ENCODE data around the gene PGBD2.
"Not testable (repeated sequence)": the region's sequence is repeated elsewhere in the genome, so short reads cannot be mapped to it uniquely, and the experiment has no call there.

The PGBD2 gene

DNA sequence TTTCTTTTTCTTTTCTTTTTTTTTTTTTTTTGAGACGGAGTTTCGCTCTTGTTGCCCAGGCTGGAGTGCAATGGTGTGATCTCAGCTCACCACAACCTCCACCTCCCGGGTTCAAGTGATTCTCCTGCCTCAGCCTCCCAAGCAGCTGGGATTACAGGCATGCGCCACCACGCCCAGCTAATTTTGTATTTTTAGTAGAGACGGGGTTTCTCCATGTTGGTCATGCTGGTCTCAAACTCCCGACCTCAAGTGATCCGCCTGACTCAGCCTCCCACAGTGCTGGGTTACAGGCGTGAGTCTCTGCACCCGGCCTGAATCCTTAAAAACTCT, 16.2 kb upstream of the PGBD2 start:
- not testable (repeated sequence) for DNase-seq

DNA sequence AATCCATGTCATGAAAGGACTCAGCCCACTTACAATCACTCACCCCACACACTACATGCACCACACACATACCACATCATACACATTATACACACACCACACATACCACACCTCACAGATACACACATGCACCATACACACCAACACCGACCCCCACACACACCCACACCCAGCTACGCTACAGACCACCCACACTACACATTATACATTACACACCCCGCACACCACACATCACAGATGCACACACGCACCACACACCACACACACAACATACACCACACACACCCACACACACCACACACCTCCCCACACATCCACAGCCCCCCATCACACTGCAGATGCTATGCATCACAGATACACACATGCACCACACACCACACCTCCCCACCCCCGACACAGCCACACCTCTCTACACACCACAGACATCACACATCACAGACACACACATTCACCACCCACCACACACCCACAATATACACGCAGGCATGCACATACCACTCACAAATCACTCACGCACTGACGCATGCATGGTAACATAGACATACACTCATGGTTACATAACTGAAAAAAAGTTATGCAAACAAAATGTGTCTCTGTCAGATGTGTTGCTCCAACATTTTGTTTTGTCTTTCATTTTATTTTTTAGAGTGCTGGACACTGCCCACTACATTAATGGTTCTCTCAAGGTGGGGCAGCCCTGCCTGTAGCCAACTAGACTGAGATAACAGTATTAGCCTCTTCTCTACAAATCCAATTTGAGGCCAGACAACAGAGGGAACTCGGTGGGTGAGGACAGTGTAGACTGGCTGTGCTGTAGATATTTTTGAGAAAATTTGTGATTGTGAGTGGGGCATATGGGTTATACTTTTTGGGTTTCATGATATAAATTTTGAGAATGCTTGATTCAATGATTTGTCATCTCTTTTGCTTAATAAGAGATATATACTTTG, 15.2 kb upstream of the PGBD2 start:
- DNase-seq = no peak

DNA sequence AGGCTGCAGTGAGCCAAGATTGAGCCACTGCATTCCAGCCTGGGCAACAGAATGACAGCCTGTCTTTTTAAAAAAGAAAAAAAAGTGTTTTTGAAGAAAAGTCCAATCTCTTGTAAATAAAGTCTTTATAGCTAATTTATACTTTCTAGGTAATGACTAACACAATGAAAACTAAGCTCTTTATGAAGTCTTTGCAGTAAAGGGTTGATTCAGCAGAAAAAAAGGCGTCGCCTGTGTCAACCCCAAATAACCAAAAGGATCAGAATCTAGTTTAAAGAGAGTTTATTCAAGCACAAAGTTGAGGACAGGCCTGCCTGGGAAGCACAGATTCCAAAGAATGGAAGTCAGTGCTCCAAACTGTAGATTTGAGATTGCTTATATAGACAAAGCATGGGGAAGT, 14.3 kb upstream of the PGBD2 start:
- DNase-seq = no peak

DNA sequence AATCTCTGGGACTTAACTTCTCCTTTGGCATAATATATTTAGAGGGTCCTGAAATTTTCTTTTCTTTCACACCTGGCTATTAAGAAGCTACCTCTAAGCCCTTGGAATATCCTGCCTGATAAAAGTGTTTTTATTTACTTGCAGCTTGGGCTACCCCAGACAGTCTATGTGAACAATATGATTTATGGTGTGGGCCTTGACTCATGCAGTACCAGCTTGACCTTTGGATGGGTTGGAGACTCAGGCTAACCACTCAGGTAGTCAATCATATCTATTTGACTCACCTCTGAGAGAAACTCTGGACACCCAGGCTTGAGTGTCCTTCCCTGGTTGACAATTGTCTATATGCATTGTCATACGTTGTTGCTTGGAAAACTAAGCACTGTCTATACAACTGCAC, 13.4 kb upstream of the PGBD2 start:
- DNase-seq = no peak

DNA sequence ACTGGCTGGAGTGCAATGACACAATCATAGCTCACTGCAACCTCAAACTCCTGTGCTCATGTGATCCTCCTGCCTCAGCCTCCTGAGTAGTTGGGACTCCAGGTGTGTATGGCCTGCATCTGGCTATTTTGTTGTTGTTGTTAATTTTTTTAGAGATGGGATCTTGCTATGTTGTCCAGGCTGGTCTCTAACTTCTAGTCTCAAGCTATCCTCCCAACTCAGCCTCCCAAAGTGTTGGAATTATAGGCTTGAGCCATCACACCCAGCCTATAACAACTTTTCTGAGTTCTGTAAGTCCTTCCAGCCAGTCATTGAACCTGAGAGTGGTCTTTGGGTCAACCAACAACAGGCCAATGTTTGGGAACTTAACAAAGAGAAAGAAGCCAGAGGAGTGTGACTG, 11.2 kb upstream of the PGBD2 start:
- DNase-seq = no peak

DNA sequence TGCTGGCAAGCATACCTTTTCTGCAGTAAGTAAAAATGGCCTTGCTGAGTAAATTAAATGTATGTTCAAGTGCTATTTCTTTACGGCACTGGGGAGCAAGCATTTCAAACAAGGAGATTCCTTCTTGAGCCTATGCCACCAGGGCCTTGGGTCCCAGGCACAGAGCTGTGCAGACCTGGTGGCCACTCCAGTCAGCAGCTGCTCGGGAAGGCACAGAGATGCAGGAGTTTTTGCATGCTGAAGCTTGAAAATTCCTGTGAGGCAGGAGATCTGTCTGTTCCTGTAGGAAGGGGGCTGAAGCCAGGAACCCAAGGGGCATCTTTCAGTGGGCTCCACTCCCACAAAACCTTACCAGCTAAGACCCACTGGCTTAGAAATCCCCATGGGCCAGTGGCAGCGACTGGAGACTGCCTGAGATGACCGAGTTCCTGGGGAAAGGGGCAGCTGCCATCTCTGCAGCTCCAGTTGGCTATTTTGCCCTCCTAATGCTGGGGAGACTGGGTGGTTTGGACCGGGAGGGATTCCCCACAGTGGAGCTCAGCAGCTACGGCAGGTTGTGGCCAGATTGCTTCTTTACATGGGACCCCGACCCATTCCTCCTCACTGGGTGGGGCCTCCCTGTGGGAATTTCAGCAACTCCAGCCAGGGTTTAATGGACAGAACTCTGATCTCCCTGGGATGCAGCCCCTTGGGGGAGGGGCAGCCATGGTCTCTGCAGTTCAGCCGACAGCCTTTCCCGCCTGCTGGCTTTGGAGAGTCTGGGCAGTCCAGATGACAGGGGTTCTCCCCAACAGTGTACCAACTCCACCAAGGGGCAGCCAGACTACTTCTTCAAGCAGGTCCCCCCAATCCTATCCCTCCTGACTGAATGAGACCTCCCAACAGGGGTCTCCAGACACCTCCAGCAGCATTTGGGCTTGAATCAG, 8.4 kb upstream of the PGBD2 start:
- DNase-seq = no peak

DNA sequence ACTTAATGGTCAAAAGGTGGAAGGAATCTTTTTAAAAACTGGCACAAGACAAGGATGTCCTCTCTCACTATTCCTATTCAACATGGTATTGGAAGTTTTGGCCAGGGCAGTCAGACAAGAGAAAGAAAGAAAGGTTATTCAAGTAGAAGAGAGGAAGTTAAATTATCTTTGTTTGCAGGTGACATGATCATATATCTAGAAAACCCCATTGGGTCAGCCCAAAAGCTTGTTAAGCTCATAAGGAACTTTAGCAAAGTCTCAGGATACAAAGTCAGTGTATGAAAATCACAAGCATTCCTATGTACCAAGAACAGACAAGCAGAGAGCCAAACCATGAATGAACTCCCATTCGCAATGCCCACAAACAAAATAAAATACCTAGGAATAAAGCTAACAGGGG, 5.4 kb upstream of the PGBD2 start:
- DNase-seq = no peak

DNA sequence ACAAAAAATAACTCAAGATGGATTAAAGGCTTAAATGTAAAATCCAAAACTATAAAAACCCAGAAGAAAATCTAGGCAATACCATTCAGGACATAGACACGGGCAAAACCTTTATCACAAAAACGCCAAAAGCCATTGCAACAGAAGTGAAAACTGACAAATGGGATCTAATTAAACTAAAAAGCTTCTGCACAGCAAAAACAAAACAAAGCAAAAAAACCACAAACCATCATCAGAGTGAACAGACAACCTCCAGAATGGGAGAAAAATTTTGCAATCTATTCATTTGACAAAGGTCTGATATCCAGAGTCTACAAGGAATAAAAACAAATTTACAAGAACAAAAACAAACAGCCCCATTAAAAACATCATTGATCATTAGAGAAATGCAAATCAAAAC, 4.5 kb upstream of the PGBD2 start:
- no peak for DNase-seq

DNA sequence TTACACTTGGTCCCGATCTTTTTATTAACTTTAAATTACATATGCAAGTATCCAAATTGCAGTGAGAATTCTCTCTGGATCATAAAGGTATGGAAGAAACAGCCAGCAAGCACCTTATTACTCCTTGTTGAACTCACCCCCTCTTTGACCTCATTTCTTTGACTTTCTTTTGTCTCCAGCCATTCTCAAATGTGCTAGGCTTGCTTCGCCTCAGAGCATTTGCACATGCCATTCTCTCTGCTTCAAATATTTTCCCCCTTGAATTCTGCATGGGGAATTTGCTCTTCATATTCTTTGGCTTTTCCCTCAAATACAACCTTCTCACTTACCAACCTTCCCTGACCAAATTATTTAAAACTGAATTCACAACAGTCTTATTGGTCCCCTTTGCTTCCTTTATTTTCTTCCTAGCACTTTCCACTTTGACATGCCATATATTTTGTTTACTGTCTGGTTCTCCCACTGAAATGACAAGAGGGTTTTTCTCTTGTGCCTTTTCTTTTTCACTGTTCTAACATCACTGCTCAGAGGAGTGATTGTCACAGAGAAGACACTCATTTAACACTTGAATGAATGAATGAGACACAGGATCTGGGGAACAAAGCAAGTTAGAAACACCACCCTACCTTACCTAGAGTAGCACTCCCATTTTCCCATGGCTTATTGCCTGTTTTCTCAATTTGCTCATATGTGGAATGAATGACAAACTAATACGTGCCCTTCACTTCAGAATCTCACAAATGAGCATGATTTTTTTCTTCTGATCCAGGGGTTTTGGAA, 1.4 kb upstream of the PGBD2 start:
- no peak for DNase-seq

DNA sequence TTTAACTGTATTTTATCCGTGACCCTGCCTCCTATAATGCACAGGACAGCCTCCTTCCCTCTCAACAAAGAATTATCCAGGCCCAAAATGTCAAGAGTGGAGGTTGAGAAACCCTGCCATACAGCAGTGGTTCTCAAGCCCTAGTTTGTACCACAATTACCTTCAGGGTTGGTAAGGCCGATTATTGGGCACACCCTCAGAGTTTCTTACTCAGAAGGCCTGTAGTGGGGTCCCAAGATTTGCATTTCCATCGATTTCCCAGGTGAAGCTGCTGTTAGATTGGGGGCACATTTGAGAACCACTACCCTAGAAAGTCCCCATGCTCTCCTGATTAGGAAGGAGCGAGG, 400 bp upstream of the PGBD2 start:
- DNase-seq = no peak

DNA sequence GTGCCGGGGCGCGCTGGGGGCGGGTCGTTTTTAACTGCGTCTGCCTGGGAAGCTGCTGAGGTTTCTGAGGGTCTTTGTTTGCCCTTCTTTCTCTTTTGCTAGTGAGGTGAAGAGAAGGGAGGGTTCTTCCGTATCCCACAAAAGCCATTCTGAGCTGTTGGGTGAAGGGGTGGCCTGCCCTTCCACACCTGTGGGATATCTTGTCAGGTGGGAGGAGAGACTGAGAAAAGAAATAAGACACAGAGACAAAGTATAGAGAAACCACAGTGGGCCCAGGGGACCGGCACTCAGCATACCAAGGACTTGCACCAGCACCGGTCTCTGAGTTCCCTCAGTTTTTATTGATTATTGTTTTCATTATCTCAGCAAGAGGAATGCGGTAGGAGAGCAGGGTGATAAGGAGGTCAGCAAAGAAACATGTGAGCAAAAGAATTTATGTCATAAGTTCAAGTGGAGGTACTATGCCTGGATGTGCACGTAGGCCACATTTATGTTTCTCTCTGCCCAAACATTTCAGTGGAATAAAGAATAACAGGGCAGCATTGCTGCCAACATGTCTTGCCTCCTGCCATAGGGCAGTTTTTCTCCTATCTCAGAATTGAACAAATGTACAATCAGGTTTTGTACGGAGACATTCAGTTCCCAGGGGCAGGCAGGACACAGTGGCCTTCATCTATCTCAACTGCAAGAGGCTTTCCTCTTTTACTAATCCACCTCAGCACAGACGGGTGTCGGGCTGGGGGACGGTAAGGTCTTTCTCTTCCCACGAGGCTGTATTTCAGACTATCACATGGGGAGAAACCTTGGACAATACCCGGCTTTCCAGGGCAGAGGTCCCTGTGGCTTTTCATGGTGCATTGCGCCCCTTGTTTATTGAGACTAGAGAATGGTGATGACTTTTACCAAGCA, 972 bp downstream of the PGBD2 start:
- DNase-seq = no peak

DNA sequence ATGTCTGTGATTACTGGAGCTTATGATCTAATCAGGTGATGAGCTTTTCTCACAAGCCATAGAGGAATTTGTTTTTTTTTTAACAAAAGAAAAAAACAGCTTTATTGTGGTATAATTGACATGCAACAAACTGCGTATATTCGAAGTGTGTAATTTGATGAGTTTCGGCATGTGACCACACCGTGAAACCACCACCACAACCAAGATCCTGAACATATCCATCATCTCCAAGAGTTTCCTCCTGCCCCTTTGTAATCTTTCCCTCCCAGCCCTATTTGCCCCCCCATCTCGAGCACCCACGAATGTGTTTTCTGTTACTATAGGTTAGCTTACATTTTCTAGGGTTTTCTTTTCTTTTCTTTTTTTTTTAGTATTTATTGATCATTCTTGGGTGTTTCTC, 4.7 kb downstream of the PGBD2 start:
- DNase-seq = no peak

DNA sequence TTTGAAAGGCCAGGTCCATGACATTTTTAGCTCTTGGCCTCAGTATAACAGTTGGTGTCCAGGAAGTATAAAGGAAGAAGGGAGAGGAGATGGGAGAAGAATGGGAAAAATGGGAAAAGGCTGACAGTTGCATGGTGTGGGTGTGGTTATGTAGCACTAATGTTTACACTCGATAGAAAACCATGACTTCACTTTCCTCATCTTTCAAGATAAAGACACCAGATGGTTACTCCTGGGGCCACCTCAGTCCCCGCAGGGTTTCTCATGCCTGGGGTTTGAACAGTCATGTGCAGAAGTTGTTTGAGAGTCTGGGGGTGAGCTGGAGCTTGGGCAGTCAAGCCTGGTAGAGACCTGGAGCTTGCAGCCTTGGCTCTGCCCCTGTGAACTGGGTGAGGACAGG, 7.9 kb downstream of the PGBD2 start:
- no peak for DNase-seq

DNA sequence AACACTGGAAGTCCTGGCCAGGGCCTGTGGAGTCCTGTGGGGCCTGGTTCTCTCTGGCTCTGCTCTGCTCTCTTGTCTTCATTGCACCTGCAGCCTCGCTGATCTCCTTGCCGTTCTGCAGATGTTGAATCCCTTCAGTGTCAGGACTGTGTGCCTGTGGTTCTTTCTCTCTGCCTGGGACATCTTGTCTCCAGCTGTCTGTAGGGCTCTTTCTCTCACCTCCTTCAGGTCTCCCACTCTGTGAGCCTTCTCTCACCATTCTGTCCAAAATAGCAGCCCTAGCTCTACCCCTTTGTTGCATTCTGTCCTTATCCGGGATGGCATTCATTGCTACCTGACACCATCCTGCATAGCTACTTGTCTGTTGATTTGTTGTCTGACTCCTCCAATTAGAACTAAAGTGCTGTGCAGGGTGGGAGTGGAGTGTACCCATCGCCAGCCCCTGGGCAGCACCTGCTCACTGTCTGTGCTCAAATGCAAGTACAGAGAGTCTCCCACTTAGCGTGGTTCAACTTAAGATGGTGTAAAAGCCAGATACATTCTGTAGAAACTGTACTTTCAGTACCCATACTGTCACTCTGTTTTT, 8.9 kb downstream of the PGBD2 start:
- DNase-seq = no peak

DNA sequence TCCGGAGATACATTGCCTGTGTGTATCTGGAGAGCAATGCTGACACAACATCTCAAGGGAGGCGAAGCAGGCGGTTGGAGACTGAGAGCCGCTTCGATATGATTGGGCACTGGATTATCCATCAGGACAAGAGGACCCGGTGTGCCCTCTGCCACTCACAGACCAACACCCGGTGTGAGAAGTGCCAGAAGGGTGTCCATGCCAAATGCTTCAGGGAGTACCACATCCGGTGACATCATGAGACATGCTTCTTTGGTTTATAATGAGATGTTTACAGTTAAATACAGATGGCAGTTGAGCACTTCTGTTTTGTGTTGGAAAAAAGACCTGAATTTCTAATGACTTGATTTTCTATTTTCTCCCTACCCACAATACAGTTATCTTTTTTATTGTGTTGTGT, 12.1 kb downstream of the PGBD2 start:
- DNase-seq = no peak

DNA sequence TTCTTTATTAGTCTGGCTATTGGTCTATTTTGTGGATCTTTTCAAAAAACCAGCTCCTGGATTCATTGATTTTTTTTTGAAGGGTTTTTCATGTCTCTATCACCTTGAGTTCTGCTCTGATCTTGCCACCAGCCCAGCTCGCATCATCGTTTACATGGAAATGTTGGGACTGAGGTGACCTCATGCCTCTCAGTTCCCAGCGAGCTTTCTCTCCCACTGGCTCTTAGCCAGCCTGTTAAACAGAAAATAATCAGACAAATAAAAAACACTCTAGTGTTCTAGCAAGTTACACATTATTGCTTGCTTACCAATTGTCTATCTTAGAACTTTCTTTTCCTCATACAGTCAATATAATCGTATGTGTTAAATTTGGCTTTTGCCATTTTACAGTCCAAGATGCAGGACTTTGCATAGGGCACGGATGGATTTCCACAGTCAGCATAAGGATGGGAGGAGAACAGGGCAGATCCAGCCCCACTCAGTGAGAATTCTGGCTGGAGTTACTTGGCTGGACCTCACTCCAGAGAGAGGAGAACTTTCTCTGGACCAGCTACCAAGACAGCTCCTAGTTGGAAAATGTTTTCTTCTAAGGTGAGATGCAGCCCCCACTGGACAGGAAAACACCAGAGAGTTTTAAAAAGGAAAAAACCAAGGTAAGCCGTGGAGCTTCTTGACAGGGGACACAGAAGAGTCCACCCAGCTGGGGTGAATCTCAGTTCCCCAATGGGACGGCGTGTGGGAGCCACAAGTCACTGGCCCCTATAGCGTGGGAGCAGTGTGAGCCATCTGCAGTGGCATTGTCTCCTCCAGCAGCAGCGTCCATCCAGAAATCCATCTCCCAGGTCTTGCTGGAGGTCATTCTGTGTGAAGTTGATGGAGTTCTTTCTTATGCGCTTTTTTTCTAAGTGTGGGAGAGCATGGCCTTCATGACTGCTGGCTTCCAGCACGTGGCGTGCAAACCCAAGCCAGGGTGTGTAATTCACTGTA, 17.6 kb downstream of the PGBD2 start:
- no peak for DNase-seq

DNA sequence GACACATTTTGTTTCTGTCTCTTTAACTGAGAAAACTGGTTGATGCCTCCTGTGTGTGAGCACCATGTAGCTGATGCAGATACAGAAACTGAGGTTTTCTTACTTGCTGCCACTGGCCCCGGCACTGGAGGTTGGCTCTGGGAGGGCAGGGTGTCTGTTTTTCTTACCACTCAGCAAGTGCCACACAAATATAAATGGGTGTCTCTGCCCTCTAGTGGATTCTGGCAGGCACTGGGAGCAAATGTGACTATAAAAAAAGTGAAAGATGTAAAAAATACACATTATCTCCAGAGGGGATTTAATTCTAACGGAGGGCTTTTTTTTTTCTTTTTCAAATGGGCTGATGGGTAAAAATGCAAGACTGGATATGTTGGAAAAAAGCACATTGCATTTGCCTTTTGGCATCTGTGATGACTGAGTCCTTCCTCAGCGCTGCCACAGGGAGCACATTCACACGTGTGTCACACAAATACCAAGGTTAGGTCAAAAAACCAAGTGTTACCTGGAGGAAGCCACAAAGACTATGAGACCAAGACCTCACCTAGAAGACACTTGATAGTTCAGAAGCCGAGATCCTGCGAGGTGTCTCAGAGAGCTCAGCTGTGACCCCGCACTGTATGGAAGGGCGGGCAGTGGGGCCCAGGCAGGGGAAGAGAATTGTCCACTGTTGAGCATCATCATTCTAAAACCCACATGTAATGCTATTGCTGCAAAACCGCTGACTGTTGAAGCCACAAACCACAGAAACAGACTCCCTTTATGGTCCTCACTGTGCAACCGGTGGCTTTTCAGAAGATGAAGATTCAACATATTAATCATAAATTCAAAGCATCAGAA, 18.9 kb downstream of the PGBD2 start:
- peak; percentile 71 for DNase-seq

DNA sequence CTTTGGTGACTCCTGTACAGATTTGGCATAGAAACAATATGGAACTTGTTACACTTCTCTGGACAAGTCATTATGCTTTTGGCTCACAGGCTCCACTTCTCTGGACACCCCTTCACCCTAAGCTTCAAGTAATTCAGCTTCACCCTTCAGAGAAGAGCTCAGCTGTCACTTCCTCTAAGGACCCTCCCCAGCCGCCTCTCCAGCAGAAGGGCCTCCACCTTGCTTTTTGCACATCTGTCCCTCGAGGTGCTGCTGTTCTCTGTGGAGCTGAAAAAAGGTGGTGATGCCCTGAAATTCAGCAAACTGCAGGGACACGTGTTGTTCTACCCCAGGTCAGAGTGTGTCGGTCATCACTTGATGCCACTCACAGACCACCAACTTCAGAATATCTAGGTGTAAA, 19.8 kb downstream of the PGBD2 start:
- DNase-seq = not testable (repeated sequence)

DNA sequence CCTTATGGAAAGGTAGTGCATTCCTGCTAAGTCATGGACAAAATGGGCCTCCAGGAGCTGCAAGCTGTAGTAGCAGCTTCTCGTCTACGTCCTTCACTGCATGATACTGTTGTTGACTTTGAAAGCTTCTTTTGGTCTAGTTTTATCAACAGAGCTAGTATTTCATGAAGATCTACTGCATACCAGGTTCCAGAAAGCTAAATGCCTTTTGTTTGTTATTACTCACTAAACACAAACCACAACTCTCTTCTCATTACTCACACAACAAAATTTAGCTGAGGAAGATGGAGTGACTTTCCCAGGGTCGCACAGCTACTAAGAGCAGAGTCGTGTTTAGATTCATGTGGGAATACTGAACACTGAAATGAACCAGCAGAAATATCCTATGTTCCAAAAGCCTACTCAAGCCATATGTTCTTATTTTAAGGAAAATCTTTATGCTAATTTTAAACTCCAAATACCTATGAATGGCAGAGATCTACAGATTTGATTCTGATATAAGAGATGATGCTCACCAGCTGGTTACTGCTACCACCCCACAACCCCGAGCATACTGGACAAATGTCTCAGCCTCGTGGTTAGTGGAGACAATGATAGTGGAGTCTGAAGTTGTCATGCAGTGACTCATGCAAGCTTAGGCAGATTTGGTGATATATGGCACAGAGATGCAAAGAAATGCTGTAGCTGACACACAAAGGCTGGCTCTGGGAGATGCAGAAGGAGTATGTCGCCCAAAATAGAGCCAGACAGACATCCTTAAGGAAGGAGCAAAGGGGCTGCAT, 20.6 kb downstream of the PGBD2 start:
- no peak for DNase-seq

Measured in CD4-positive, alpha-beta T cell treated with Interleukin-4 for 4 hours (primary cell).